ENCODE data around the gene CD36.

Gene CD36

DNA sequence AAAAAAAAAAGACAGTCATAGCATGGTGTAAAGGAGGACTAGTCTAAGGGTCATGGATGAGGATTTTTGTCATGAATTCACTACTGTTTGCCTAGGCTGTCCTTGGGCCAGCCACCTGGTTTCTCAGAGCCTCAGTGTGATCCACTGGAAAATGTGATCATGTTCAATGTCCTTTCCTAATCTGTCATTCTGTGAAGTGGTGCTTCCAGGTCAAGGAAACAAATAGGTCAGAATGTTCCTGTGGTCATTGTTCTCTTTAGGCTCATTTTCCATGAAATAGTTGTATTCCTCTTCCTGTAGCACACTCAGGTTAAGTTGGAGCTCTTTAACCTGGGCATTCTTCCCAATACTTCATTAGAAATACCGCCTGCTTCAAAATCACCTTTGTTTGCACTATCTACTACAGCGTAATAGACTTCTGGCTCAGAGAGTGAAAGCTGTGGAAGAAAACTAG lies 16.5 kb downstream of the CD36 start:
- H3K36me3 ChIP-seq (ENCODE audit: insufficient read depth, low read length) = no peaks in the 10 kb centered on the region
- H3K27ac ChIP-seq (ENCODE audit: low read depth, low read length, poor library complexity, severe bottlenecking) = no peak overlapping the region
- no peaks in the 10 kb centered on the region for H4K20me1 ChIP-seq (ENCODE audit: insufficient read depth, low read length)
- no peak overlapping the region for H3K4me2 ChIP-seq (ENCODE audit: low read length)
- TF ChIP-seq, protein P1, sequence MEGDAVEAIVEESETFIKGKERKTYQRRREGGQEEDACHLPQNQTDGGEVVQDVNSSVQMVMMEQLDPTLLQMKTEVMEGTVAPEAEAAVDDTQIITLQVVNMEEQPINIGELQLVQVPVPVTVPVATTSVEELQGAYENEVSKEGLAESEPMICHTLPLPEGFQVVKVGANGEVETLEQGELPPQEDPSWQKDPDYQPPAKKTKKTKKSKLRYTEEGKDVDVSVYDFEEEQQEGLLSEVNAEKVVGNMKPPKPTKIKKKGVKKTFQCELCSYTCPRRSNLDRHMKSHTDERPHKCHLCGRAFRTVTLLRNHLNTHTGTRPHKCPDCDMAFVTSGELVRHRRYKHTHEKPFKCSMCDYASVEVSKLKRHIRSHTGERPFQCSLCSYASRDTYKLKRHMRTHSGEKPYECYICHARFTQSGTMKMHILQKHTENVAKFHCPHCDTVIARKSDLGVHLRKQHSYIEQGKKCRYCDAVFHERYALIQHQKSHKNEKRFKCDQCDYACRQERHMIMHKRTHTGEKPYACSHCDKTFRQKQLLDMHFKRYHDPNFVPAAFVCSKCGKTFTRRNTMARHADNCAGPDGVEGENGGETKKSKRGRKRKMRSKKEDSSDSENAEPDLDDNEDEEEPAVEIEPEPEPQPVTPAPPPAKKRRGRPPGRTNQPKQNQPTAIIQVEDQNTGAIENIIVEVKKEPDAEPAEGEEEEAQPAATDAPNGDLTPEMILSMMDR (IDR thresholded peaks at IDR 0.05; ENCODE audit: low read length) = no peak
- no peak for TF ChIP-seq EZH2 (IDR thresholded peaks at IDR 0.05; ENCODE audit: borderline replicate concordance, low read length)
- no peak overlapping the region for H3K4me3 ChIP-seq (ENCODE audit: low read depth, low read length, poor library complexity, severe bottlenecking)
- H3K79me2 ChIP-seq (ENCODE audit: insufficient read depth, low read length) = no peaks in the 10 kb centered on the region
- no peaks in the 10 kb centered on the region for H3K4me1 ChIP-seq (ENCODE audit: insufficient read depth, low read length, severe bottlenecking)
- no peak overlapping the region for H2AFZ ChIP-seq (ENCODE audit: low read length)
- H3K9me3 ChIP-seq (ENCODE audit: low read length) = no peaks in the 10 kb centered on the region
- H3F3A ChIP-seq (ENCODE audit: insufficient read depth, low read length) = no peaks in the 10 kb centered on the region
- no peaks in the 10 kb centered on the region for H3K9me2 ChIP-seq (ENCODE audit: low read depth, low read length)
- H3K27me3 ChIP-seq (ENCODE audit: insufficient read depth, low read length) = no peaks in the 10 kb centered on the region
- no peak overlapping the region for H3K9ac ChIP-seq (ENCODE audit: low read length)

DNA sequence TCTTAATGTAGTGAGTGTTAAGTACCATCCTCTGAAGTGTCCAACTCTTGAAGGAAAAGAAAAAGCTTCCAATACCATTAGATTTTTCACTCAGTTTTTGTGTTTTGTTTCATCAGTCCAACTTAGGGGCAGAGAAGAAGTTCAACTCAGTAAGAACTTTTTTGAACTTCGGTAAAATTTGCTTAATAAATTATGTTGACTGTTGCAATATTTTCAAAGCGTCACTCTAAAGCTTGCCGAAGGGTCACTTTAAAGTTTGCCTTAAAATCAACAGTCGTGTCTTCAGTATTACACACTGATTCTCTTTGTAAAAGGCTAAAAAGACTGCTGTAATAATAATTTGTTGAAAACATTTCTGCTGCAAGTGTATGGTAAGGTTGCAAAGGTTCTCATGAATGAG lies 17.6 kb downstream of the CD36 start:
- Histone ChIP-seq H3K27ac (ENCODE audit: low read depth, low read length, poor library complexity, severe bottlenecking) (no peak overlapping the region), H3K9me2 (ENCODE audit: low read depth, low read length) (no peaks in the 10 kb centered on the region), H3F3A (ENCODE audit: insufficient read depth, low read length) (no peaks in the 10 kb centered on the region), H3K4me3 (ENCODE audit: low read depth, low read length, poor library complexity, severe bottlenecking) (no peak overlapping the region), H3K4me1 (ENCODE audit: insufficient read depth, low read length, severe bottlenecking) (no peaks in the 10 kb centered on the region), H3K27me3 (ENCODE audit: insufficient read depth, low read length) (no peaks in the 10 kb centered on the region), H3K9me3 (ENCODE audit: low read length) (no peaks in the 10 kb centered on the region), H3K79me2 (ENCODE audit: insufficient read depth, low read length) (no peaks in the 10 kb centered on the region), H4K20me1 (ENCODE audit: insufficient read depth, low read length) (no peaks in the 10 kb centered on the region), H3K4me2 (ENCODE audit: low read length) (no peak overlapping the region), H2AFZ (ENCODE audit: low read length) (no peak overlapping the region), H3K36me3 (ENCODE audit: insufficient read depth, low read length) (no peaks in the 10 kb centered on the region), H3K9ac (ENCODE audit: low read length) (no peak overlapping the region)
- TF ChIP-seq, protein P1 (IDR thresholded peaks at IDR 0.05; ENCODE audit: low read length) = no peak
- TF ChIP-seq EZH2 (IDR thresholded peaks at IDR 0.05; ENCODE audit: borderline replicate concordance, low read length) = no peak

DNA sequence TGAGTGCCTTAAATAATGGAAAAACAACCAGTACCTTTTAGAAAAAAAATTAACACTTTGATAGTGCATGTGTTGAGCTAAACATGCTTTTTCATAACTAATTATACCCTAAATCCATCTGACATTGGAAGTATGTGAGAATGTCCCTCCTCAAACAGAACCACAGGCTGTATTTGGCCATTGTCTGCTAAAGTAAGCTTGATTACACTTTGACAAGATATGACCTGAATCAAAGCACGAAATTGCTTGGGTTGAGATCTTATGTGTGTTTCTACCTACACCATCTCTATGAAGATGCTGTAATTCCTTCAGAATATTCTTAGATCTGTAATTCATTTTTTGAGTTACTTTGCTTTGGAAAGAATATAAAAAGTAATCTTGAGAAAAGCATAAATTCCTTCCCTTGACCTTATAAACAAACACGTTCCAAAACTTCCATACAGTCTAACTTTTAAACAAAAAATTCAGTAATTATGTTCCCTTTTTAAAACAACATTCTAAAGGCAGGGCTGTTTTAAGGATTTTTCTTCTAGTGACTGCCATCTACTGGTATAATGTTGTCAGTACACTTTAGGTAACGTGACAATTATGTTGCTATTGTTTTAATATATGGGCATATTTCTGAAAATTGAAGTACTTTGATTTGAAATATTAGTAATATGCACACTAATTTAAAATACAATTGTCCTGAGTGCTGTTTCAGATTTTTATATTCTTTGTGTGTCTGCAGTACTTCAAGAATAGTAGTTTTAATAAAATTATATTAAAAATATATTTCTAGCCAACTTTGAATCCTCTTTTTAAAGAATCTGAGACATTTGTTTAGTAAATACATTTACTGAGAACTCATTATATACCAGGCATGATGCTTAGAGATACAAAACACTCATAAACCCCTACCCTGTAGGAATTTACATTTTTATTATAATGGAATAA lies 20.9 kb downstream of the CD36 start:
- H3K79me2 ChIP-seq (ENCODE audit: insufficient read depth, low read length) = no peaks in the 10 kb centered on the region
- no peaks in the 10 kb centered on the region for H3K9me2 ChIP-seq (ENCODE audit: low read depth, low read length)
- H3K4me3 ChIP-seq (ENCODE audit: low read depth, low read length, poor library complexity, severe bottlenecking) = no peak overlapping the region
- TF ChIP-seq, protein P1 (IDR thresholded peaks at IDR 0.05; ENCODE audit: low read length) = peak; percentile 76
- no peak for TF ChIP-seq EZH2 (IDR thresholded peaks at IDR 0.05; ENCODE audit: borderline replicate concordance, low read length)
- no peaks in the 10 kb centered on the region for H3K9me3 ChIP-seq (ENCODE audit: low read length)
- H3K9ac ChIP-seq (ENCODE audit: low read length) = no peak overlapping the region
- H2AFZ ChIP-seq (ENCODE audit: low read length) = no peak overlapping the region
- no peaks in the 10 kb centered on the region for H4K20me1 ChIP-seq (ENCODE audit: insufficient read depth, low read length)
- no peak overlapping the region for H3K4me2 ChIP-seq (ENCODE audit: low read length)
- no peaks in the 10 kb centered on the region for H3K36me3 ChIP-seq (ENCODE audit: insufficient read depth, low read length)
- H3K27me3 ChIP-seq (ENCODE audit: insufficient read depth, low read length) = no peaks in the 10 kb centered on the region
- H3F3A ChIP-seq (ENCODE audit: insufficient read depth, low read length) = no peaks in the 10 kb centered on the region
- H3K4me1 ChIP-seq (ENCODE audit: insufficient read depth, low read length, severe bottlenecking) = no peaks in the 10 kb centered on the region
- no peak overlapping the region for H3K27ac ChIP-seq (ENCODE audit: low read depth, low read length, poor library complexity, severe bottlenecking)
